RCC 7860 (cell line): ENCODE data around the gene RFX2.
A peak's percentile ranks its signal among the peaks of the same experiment; 100 is the strongest.
"Not testable (repeated sequence)": the region's sequence is repeated elsewhere in the genome, so short reads cannot be mapped to it uniquely, and the experiment has no call there.

Source experiments
- DNase-seq: peaks from one replicate; pipeline ENCODE4 v3.0.0-alpha.2; 2015; ENCODE audit warnings: low spot score
- FAIRE-seq: peaks from 2 replicates; lab custom pipeline; 2012; peaks lifted over from hg19 to GRCh38; lab: Jason Lieb, UNC

RFX2 gene

DNA sequence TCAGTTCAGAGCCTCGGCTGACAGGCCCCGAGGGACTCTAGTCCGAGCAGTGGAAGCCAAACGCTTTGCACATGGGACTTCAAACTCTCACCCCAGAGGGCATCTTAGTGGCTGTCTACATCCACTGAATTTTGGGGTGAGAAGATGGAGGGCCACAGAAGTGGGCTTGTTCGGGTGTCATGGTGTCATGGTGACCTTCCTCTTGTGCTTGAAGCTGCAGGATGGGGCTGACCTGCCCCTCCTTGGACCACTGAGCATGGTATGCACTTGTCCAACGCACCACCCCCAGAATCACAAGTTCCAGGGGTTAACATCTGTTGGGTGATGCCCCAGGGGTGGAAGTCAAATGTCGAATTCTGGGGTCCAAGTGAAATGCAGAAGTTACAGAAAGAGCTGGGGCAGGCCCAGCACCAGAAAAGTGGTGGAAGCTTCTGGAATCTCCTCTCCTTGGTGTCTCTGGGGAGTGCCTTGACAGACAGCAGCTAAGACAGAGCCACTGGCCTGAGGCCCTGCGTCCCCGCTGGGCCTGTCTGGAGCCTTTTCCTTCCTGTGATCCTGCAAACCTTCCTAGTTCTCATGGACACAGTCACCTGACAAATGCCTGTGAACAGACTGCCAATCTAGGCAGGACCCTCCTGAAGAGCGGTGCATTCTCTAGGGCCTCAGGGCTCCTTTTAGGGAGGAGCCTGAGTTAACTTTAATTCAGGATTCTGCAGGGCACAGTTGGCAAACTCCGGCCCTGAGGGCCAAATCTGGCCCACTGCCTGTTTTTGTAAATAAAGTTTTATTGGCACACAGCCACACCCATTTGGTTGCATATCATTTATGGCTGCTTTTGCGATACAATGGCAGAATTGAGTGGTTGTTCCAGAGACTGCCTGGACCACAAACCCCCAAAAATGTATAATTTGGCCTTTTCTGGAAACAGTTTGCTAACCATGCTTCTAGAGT, 67.2 kb downstream of the RFX2 start:
- no peak for FAIRE-seq
- DNase-seq = no peak

DNA sequence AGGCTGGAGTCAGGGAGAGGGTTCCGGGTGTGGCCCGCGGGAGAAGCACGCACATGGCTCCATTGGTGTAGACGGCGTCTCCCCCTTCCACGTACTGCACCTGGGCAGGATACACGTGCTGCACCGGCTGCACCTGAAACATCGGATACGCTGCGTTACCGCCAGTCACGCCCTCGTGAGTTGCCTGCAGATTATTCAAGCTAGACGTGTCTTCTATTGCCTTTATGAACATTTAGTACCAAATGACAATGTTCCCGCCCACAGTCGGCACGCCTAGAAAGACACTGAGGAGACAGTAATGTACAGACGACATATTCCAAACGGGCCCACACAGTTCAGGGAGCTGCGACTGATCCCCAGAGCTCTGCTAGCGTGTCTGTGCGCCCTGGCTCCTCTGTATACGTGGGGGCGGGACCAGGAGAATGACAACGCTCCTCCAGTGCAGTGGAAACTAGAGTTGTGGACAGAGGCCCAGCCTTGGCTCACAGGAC, 68.3 kb downstream of the RFX2 start:
- FAIRE-seq (no peak), DNase-seq (no peak)

DNA sequence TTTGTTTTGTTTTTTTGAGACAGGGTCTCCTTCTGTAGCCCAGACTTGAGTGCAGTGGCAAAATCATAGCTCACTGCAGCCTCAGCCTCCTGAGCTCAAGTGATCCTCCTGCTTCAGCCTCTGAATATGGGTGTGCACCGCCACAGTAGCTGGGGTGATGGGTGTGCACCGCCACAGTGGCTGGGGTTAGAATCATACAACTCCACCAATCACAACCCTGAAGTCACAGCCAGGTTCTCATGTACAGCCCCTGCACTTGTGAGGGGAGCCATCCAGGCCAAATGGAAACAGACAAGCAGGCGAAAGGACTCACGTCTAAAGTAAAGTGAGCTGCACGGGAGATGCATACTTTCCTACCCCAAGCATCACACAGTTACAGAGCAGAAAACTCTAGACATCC, 69.2 kb downstream of the RFX2 start:
- no peak for FAIRE-seq
- no peak for DNase-seq

DNA sequence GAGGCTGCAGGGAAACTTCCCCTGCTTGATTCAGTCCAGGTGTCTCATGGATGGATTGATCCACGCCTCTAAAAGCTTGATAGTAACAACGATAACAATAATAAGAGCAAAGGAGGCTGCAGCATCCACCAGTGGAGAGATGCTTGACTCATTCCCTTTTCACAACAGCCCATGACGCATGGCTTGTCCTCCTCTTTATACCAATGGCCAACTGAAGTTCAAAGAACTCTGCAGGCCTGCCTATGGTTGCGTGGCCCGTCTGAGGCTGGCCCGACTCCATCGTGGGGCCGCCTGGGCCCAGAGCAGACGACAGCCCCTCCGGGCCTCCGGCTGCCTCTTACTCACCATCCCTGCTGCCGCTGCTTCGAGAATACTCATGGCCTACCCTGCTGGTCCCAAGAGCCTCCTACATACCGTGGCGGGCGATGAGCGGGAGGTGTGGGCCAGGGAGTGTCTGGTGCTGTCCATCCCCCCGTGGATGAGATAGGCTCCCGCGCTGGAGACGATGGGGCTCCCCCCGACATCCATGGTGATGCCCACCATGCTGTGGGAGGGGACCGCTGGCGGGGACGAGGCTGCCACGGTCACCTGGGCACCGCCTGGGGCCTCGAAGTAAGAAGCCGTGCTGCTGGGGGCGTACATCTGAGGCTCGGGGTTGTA, 70.6 kb downstream of the RFX2 start:
- DNase-seq (no peak), FAIRE-seq (no peak)

DNA sequence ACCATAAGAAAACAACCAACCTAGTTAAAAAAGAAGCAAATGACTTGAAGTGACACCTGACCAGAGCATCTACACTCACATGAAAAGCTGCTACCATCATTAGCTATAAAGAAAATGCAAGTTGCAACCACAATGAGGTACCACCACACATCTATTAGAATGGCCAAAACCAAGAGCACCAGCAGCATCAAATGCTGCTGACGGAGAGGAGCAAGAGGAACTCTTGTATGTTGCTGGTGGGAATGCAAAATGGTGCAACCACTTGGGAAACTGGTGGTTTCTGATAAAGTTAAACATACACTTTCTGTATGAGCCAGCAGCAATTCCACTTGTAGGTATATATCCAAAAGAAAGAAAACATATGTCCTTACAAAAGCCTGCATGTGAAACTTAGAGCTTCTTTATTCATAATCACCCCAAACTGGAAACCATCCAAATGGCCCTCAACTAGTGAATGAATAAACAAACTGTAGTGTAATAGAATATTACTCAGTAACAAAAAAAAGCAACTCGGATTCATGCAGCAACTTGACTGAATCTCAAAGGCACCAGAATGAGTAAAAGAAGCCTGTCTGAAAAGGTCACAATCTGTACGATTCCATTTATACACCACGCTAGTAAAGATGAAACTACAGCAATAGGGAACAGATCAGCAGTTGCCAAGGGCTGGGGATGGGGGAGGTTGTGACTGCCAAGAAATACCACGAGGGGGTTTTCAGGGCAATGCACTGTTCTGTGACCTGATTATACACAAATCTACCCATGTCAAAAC, 71.5 kb downstream of the RFX2 start:
- DNase-seq (no peak), FAIRE-seq (no peak)

DNA sequence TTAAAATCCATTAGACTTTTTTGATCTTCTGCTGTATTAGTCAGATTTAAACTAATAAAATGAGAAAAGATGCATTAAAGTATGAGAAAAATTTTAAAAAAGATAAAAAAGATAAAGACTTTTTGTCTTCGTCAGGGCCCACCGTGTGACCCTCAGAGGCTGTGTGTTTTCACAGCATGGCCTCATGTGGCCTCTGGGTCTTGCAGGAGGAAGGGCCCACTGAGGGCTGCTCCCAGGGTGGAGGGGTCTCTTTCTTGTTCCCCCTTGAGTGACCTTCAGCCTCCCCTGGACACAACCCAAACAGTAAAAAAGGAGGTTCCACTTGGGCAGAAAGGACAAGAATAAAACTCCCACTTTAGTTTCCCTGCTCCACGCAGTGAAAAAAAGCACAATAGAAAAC, 75.3 kb downstream of the RFX2 start:
- DNase-seq (no peak), FAIRE-seq (no peak)

DNA sequence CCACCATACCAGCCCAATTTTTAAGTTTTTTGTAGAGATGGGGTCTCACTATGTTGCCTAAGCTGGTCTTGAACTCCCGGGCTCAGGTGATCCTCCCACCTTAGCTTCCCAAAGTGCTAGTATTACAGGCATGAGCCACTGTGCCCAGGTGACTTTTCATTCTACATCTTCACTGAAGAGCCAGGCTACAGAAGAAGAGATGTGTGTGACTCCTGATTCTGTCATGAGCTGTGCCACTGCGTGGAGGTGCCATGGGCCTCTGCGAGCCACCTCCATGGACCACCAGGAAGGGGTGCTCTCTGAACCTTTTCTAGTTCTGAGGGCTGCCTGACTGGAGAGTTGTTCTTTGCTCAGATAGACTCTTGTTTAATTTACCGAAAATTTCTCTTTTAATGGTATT, 75.8 kb downstream of the RFX2 start:
- no peak for FAIRE-seq
- no peak for DNase-seq

DNA sequence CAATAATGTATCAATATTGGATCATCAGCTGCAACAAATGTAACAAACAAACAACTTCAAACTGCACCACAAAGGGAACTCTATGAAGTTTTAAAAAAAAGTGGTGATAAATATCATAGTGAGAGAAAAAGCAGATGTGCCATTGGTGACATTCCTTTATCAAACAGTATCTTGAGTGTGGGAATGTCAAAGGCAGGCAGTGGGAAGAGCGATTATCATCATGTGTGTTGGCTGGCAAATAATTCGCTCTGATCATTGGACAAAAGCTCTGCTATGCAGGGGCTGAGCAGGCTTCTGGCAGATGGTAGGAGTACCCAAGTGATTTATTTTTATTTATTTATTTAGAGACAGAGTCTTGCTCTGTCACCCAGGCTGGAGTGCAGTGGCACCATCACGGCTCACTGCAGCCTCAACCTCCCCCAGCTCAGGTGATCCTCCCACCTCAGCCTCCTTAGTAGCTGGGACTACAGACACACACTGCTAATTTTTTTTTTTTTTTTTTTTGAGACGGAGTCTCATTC, 76.5 kb downstream of the RFX2 start:
- DNase-seq = no peak
- no peak for FAIRE-seq

DNA sequence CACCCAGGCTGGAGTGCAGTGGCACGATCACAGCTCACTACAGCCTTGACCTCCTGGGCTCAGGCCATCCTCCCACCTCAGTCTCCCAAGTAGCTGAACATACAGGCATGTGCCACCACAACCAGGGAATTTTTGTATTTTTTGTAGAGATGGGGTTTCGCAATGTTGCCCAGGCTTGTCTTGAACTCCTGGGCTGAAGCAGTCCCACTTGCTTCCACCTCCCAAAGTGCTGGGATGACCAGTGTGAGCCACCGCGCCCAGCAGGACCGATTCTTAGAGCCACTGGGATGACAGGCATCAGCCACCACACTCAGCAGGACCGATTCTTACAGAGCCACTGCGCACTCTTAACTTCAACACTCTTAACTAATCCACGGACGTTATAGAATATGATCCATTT, 77.5 kb downstream of the RFX2 start:
- FAIRE-seq = no peak
- DNase-seq = no peak

DNA sequence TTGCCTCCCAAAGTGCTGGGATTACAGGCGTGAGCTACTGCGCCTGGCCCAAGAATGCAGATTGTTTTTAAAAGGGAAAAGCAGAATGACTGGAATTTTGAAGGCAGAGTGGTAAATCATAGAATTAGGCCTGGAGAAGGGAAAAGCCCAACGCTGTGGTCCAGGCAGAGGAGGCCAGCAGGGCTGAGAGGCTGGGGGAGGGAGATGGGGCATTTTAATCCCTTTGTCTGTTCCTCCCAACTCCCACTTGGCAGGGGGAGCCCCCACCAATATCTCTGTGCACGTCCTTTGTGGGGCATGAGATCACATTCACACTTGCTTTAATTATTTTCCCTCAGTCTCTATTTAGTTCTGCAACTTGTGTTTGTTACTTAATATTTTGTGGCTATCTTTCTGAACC, 77.9 kb downstream of the RFX2 start:
- FAIRE-seq = no peak

DNA sequence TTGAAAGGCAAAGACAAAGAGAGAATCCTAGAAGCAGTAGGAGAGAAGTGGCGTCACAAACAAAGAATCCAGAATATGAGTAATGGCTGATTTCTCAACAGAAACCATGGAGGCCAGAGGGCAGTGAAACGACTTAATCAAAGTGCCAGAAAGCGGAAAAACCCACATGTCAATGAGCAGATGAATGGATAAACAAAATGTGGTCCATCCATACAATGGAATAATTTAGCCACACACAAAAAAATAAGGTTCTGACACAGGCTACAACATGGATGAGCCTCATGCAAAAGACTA, 80.1 kb downstream of the RFX2 start:
- FAIRE-seq (no peak), DNase-seq (no peak)

More for the DNA sequence above, 77.9 kb downstream of the RFX2 start:
- DNase-seq = no peak

DNA sequence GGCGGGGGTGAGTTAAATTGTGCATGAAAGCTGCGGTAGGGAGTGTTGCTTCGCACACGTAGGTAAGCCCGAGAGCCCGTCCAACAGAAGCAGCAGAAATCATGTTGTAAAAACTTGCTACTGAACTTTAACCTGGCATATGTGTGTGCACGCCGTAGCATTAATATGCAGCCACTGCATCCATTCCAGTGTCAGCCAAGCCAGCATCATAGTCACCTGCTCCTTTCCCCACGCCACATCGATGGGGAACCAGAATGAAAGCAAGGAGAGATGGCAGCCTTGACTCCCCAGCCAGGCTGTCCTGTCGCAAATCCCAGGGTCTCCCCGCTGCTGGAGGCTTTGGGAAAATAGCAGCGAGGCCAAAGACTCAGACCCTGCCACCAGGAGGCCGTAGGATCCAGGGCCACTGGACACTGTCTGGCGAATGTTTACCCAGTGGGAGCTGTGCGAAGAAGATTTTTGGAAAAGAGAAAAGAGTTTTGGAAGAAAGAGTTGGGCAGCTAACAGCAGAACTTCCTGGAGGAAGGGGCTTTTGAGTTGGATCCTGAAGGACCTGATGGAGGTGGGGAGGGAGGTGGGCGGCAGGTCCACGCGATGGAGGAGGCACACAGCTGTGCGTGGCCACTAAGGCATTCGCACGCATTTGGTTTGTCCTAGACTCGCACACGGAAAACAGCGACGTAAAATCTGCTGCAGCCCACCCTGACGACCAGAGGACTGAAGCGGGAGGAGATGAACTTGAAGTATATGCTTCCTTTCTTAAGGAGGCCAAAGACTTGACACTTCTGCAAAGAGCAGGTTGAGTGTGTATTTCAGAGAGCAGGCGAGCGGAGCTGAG, 83.7 kb downstream of the RFX2 start:
- no peak for DNase-seq
- no peak for FAIRE-seq

DNA sequence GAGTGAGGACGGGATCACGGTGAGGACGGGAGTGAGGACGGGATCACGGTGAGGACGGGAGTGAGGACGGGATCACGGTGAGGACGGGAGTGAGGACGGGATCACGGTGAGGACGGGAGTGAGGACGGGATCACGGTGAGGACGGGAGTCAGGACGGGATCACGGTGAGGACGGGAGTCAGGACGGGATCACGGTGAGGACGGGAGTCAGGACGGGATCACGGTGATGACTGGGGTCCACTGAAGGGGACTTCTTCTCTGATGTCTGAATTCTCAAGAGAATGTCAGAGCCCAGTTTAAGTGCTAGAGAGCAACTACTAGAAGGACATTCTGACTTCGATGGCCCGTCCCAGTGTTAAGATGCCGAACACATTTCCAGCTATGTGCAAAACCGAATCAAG, 85.5 kb downstream of the RFX2 start:
- FAIRE-seq, DNase-seq: not testable (repeated sequence)

DNA sequence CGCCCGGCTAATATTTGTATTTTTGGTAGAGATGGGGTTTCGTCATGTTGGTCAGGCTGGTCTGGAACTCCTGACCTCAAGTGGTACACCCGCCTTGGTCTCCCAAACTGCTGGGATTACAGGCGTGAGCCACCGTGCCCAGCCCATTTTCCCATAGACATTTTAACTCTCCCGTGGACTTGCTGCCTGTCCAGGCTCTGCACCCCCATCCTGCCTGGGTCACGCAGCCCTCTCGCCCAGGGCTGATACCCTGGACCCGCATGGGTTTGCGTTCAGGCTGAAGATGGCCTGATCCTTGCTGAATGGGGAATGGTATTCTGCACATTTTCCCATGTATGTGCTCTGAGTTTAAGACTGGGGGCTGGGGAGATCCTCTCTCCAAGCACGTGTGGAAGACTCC, 86.4 kb downstream of the RFX2 start:
- no peak for FAIRE-seq

DNA sequence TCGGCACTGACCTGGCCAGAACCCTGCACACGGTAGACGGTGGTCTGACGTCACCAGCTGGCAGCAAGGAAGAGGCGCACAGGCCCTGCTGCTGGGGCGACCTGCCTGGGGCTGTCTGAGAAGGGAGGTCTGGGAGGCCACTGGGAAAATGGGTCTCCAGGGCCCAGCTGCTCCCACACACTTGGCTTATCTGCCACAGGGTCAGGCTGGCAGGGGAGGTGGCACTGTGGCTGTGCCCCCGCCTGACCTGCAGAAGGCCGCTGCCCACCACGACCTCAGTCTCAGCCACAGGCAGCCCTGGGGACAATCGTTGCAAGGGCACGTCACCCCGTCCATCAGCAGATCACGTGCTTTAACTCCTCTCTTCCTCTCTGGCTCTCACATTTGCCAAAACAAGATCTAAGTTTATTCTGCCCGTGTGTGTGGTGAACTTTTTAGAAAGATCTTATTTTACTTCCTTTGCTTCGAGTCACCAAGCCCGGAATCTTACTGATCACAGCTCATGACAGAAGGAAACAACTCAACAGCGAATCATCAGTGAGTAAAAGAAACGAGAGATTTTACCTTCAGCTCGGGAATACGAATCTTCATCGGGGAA, 87.1 kb downstream of the RFX2 start:
- DNase-seq (peak; percentile 50), FAIRE-seq (no peak)

More for the DNA sequence above, 86.4 kb downstream of the RFX2 start:
- no peak for DNase-seq

DNA sequence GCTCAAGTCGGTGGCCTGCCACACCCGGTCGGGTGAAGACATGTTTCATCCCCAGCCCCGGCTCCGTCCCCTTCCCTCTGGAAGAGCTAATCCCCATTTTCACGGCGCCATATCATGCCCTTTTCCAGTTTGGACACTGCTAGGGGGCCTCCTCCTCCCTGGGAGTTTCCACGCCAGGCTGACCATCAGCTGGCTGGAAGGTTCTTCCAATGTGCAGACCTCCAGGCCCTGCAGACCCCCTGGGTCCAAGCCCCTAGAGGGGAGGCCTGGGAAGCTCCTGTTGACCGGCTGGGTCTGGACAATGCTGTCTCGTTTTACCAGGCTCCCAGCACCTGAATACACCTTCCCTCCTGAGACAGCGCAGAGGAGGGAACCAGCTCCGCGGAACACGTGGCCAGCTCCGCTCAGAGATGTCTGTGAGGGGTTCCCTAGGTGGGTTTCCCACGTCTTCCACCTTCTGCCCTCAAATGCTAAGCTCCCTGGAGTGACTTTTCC, 87.7 kb downstream of the RFX2 start:
- no peak for DNase-seq
- FAIRE-seq = no peak

DNA sequence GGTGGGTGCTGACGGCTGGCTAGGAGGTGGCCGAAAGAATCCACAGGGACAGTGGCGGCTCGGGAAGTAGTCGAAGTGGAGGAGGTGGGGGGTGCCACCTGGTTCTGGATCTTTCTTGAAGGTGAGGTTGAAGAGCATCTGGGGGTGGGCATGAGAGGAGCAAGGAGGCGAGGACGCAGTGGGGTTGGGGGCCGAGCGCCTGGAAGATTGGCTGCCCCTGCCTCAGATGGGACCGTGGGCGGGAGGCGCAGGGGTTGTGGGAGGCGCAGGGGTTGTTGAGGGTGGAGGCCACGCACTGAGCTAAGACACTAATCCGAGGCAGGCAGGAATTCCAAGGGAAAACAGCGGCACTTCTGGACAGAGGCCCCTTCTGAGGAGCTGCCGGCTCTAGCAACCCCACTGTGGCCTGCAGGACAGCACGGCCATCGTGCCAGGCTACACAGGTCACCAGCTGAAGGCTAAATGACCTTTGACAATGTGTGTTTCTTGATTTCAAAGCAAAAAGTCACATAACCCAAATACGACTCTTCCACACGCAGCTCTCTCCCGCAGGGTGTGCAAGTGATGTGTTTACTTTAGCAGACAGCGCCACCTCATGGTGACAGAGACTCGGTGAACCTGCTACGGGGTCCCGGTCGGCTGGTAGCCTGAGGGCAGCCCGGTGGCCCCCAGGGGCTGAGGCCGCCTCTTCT, 88.3 kb downstream of the RFX2 start:
- no peak for FAIRE-seq
- DNase-seq = no peak

DNA sequence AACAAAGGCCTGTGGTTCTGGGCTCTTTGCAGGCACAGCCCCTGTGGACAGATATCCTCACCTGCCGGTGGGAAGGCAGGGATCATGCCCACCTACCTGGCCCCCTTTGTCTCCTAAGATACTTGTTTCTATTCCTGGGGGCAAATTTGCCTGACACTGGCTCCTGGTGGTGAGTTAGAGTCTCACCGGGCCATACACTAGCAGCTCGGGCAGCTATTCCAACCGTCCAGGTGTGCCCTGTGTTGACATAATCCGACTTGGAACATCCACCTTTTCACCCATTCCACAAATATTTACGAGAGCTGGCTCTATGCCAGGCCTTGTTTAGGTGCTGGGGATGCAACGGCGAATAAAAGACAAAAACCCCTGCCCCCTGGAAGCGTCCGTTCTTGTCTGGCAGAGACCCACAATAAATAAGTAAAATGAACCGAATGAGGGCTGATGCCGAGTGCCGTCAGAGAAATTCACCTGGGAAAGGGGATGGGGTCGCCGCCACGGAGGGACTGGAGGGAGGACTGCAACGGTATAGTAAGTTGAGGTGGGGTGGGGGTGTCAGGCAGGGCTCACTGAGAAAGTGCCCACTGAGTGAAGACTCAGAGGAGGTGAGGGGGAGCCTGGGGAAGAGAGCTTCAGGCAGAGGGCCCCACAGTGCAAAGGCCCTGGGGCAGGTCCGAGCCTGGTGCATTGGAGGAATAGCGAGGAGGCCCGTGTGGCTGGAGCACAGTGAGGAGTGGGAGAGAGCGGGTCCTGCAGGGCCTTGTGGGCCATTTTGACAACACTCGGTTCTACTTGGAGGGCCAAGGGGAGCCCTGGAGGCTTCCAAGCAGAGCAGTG, 89.1 kb downstream of the RFX2 start:
- FAIRE-seq (no peak), DNase-seq (no peak)
